ENCODE data around the gene SEBOX.

GRCh38 chr17:28335201-28335958, 29.6 kb downstream of the SEBOX start, which contains the start of the genes IFT20 and TNFAIP1:
- TF ChIP-seq CTCF (IDR thresholded peaks at IDR 0.05) (peak in 1 of 4 experiments; percentile 24), POLR2A (IDR thresholded peaks at IDR 0.05) (peak; percentile 95)

Data from prostate gland (tissue), 2 donors.